Kidney epithelial cell (primary cell): ENCODE data around the gene C1QL4. TPM values are rescaled to one million over a fixed set of nuclear protein-coding genes. Genes with fewer than 3 reads are reported as not detected.

Source experiments
- DNase-seq: peaks from one replicate; pipeline ENCODE4 v3.0.0-alpha.2; 2010; ENCODE audit warnings: low read depth
- H3K27me3 ChIP-seq: 2 replicates; pipeline ENCODE4 v1.6.0; 2011; ENCODE audit warnings: low read length; ENCODE audit not compliant: control insufficient read depth, insufficient read depth
- H3K36me3 ChIP-seq: 2 replicates; pipeline ENCODE4 v1.5.1; 2011; ENCODE audit warnings: low read length; ENCODE audit not compliant: control insufficient read depth, insufficient read depth
- H3K4me3 ChIP-seq: 2 replicates; pipeline ENCODE4 v1.5.1; 2011; ENCODE audit warnings: low read depth, mild to moderate bottlenecking, control low read depth, low read length
- total RNA-seq: library from RNA; depleted of rRNA; stranded (reverse); fragments of >200 nt; gene quantifications from 2 replicates; pipeline ENCODE4 v1.2.3, GENCODE V29; 2015
- TF ChIP-seq, protein P1 (sequence below): IDR thresholded peaks from 2 replicates; pipeline ENCODE4 v1.5.1; 2011; ENCODE audit warnings: mild to moderate bottlenecking, moderate library complexity, low read length, control low read depth, inconsistent platforms; ENCODE audit not compliant: insufficient read depth, poor library complexity, severe bottlenecking

The C1QL4 gene
- total RNA-seq, 1 donor from 2014 or later = not detected

DNA sequence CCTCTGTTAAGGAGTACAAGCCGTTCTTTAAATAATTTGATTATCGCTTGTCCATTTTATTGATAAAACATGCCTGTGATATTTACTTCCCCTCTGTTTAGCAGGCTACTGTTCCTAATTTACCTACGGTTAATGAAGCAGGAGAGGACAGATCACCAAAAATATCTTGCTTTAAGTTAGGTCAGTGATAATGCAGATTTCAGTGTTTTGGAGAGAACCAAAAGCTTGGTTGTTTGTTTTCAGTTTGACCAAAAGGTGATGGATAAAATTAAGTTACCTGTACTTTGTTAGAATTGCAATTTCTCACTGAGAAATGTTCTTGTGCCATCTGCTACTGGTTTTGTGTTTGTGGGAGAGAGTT lies 31.2 kb upstream of the C1QL4 start:
- H3K36me3 ChIP-seq = no peaks in the 10 kb centered on the region

DNA sequence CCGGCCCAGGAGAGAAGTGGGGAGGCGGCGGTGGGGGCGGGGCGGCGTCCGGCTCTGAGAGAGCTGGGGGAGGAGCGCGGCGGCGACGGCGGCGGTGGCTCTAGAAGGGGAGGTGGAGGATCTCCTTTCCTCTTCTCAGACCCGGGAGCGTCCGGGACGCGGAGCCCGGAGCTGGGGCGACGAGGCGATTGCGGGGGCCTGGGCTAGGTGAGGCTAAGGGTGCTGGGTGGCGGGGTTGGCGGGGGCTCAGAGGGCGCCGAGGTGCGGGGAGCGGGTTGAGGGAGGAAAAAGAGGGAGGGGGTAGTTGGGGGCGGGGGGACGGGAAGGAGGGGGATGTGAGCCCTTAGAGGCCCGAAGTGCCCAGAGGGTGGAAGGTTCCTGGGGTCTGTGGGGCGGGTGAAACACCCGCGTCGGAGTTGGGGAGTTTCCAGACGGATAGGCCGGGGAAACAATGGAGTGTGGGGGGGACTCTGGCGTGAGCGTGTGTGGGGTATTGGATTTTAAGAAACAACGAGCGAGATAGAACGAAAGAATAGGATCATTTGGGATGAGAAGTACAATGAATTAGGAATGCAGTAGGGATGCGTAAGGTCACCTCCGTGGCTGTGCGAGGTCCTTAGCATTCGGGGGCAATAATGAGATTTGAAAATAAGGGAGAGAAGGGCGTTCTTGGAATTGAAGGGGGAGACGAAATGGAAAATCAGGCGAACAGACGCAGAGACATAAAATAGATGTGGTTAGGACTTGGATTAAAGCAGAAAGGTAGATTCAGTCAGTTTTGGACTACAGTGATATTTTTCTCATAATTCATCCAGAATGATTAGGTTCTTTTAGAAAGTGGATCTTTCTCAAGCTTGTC lies 30.6 kb upstream of the C1QL4 start, which contains the start of gene SPATS2:
SPATS2 (plus strand) TSS at position 82 of the 859 bp plus-strand sequence. CDS start 93,551 bp downstream, outside the sequence.
- Histone ChIP-seq H3K36me3 (no peaks in the 10 kb centered on the region), H3K27me3 (no peaks in the 10 kb centered on the region), H3K4me3 (peak within 1 kb of the TSS; percentile 86)
- no peak for DNase-seq
- TF ChIP-seq, protein P1, sequence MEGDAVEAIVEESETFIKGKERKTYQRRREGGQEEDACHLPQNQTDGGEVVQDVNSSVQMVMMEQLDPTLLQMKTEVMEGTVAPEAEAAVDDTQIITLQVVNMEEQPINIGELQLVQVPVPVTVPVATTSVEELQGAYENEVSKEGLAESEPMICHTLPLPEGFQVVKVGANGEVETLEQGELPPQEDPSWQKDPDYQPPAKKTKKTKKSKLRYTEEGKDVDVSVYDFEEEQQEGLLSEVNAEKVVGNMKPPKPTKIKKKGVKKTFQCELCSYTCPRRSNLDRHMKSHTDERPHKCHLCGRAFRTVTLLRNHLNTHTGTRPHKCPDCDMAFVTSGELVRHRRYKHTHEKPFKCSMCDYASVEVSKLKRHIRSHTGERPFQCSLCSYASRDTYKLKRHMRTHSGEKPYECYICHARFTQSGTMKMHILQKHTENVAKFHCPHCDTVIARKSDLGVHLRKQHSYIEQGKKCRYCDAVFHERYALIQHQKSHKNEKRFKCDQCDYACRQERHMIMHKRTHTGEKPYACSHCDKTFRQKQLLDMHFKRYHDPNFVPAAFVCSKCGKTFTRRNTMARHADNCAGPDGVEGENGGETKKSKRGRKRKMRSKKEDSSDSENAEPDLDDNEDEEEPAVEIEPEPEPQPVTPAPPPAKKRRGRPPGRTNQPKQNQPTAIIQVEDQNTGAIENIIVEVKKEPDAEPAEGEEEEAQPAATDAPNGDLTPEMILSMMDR = no peak

More for the DNA sequence above, 31.2 kb upstream of the C1QL4 start:
- DNase-seq = no peak
- TF ChIP-seq, protein P1 = no peak
- H3K27me3 ChIP-seq = no peaks in the 10 kb centered on the region
- H3K4me3 ChIP-seq = peak overlapping the region; percentile 86

DNA sequence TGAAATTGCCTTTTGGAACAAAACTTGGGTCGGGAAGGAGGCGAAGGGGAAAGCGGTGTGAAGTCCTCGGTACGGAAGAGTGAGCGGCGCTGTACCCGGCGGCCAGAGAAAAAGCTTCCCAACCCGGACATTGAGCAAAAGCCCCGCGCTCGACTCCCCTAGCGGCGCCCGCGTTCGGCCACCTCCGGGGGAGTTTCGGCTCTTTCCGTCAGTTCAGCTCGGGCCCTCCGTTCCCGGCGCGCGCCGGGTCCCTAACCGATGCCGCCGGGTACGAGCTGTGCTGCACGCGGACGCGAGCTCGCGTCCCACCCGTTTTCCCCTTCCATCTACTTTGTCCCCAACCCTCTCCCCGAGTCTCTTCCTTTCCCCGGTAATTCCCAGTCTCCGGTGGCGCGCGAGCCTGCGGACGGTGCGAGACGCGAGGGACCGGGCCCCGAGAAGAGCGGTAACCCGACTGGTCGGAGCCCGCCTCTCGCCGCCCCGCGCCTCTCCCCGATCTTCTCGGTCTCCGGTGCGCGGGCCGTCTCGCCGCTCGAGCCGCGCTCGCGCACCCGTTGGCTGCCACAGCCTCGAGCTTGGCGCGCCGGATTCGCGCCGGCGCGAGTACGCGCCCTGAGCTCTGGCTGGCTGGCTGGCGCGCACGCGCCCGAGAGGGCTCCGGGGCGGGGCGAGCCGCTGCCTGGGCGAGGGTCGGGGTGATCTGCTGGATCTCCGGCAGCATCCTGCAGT lies 29.8 kb upstream of the C1QL4 start:
- Histone ChIP-seq H3K36me3 (no peaks in the 10 kb centered on the region), H3K27me3 (no peaks in the 10 kb centered on the region), H3K4me3 (peak overlapping the region; percentile 86)
- TF ChIP-seq, protein P1 = peak; percentile 0
- DNase-seq = no peak

DNA sequence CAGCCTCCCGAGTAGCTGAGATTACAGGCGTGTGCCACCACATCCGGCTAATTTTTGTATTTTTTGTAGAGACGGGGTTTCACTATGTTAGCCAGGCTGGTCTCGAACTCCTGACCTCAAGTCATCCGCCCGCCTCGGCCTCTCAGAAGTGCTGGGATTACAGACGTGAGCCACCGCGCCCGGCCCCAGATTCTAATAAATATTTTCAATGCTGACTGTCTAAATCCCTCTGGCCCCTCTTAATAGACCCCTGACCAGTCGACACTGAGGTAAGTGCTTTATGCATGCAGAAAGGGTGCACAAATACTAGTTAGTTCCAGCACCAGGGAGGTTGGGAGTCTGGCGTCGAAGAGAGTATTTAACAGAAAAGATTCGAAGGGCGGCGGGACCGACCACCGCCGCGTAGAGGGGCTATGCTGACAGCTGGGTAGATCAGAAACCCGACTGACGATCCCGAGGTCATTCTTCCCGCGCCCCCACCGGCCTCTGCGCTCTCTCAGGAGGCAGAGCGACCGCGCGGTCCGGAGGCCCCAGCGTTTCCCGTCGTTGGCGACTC lies 29.2 kb upstream of the C1QL4 start:
- peak overlapping the region; percentile 86 for H3K4me3 ChIP-seq
- no peak for DNase-seq
- H3K36me3 ChIP-seq = no peaks in the 10 kb centered on the region
- H3K27me3 ChIP-seq = no peaks in the 10 kb centered on the region
- TF ChIP-seq, protein P1 = peak; percentile 1

DNA sequence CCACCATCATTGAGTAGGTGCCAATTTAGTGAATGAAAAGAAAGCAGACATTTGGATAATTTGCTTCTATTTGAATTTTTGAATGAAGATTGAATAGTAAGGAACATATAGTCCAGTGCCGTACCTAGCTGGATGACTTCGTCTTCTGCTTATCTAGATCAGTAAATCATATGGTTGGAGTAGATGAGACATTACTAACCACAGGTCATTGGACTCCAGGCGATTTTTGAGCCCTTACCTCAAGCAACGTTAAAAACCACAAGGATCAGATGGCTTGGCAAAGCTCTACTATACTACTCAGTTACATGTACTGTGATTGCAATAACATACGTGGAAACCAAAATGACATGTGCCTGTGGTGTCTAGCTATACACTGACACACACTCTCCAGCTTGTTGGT lies 28.6 kb upstream of the C1QL4 start:
- no peak overlapping the region for H3K4me3 ChIP-seq
- TF ChIP-seq, protein P1 = no peak
- no peak for DNase-seq
- no peaks in the 10 kb centered on the region for H3K36me3 ChIP-seq
- H3K27me3 ChIP-seq = no peaks in the 10 kb centered on the region
